Testis (tissue), 2 donors: Measurements from ENCODE around the gene CDC25A.

Experiments used
- CTCF ChIP-seq, 3 experiments: fragments of 450-650 bp in 2 of 3; fragments of 200-600 bp in 1 of 3; sonication (generic) in 1 of 3; IDR thresholded peaks; one replicate each; pipeline ENCODE4 v1.5.1; 2016 to 2019; ENCODE audit warnings: antibody characterized with exemption in 3 of 3, mild to moderate bottlenecking in 2 of 3, moderate library complexity in 1 of 3
- POLR2A ChIP-seq: fragments of 450-650 bp; IDR thresholded peaks from one replicate; pipeline ENCODE4 v1.6.1; 2017; ENCODE audit warnings: antibody characterized with exemption, mild to moderate bottlenecking, moderate library complexity

- TF ChIP-seq CTCF (IDR thresholded peaks at IDR 0.05) (no peak), POLR2A (no peak)
Measured at GRCh38 chr3:48199117-48199516, 10.9 kb upstream of the CDC25A start.
